Fibroblast of skin of abdomen (primary cell): ENCODE results near the gene CD160. TPM values are rescaled to one million over a fixed set of nuclear protein-coding genes. Genes with fewer than 3 reads are reported as not detected.
A peak's percentile ranks its signal among the peaks of the same experiment; 100 is the strongest.
"Not testable (repeated sequence)": the region's sequence is repeated elsewhere in the genome, so short reads cannot be mapped to it uniquely, and the experiment has no call there.

Experiments used
- DNase-seq: peaks from one replicate; pipeline ENCODE4 v3.0.0-alpha.2; 2013
- polyA plus RNA-seq, 2 experiments: library from polyadenylated mRNA; unstranded; fragments of 120-200 nt; gene quantifications; one replicate each; pipeline ENCODE4 v1.2.1, GENCODE V29; 2013; ENCODE audit not compliant: insufficient read length in 2 of 2

CD160 gene
- 0.08 TPM for polyA plus RNA-seq (2013, experiment 1 of 2; ENCODE audit: insufficient read length)
- 0.17 TPM for polyA plus RNA-seq (2013, experiment 2 of 2; ENCODE audit: insufficient read length)

- DNase-seq, result no peak
Measured at GRCh38 chr1:145719230-145720079, at the start of gene CD160. TSS of gene CD160 (plus strand) at chr1:145719499. CDS start at chr1:145728328, 8,829 bp downstream.

- DNase-seq, result not testable (repeated sequence)
Measured at GRCh38 chr1:145670995-145671745, 48.1 kb upstream of the CD160 start.

- DNase-seq, result not testable (repeated sequence)
Measured at GRCh38 chr1:145673217-145673616, 46.1 kb upstream of the CD160 start.

GRCh38 chr1:145684858-145685257, 34.4 kb upstream of the CD160 start:
- not testable (repeated sequence) for DNase-seq

- not testable (repeated sequence) for DNase-seq
Measured at GRCh38 chr1:145686078-145686477, 33.2 kb upstream of the CD160 start.

GRCh38 chr1:145688328-145688727, 31.0 kb upstream of the CD160 start:
- no peak for DNase-seq

GRCh38 chr1:145688924-145689323, 30.4 kb upstream of the CD160 start:
- DNase-seq, result no peak

- no peak for DNase-seq
Measured at GRCh38 chr1:145689922-145690321, 29.4 kb upstream of the CD160 start.

- DNase-seq, result peak; percentile 83
Measured at GRCh38 chr1:145690587-145691558, 28.4 kb upstream of the CD160 start.

GRCh38 chr1:145692785-145693443, 26.4 kb upstream of the CD160 start:
- DNase-seq, result no peak

GRCh38 chr1:145695821-145696629, 23.3 kb upstream of the CD160 start:
- DNase-seq, result no peak

- no peak for DNase-seq
Measured at GRCh38 chr1:145696630-145696960, 22.7 kb upstream of the CD160 start.

- no peak for DNase-seq
Measured at GRCh38 chr1:145701306-145701862, 17.9 kb upstream of the CD160 start.

GRCh38 chr1:145702052-145702451, 17.2 kb upstream of the CD160 start:
- DNase-seq, result no peak

GRCh38 chr1:145702826-145703225, 16.5 kb upstream of the CD160 start:
- DNase-seq, result no peak

- DNase-seq, result no peak
Measured at GRCh38 chr1:145705622-145706021, 13.7 kb upstream of the CD160 start.

GRCh38 chr1:145706086-145706664, 13.1 kb upstream of the CD160 start:
- no peak for DNase-seq

- DNase-seq, result no peak
Measured at GRCh38 chr1:145707183-145707867, 12.0 kb upstream of the CD160 start, which contains the start of gene PDZK1. TSS of gene PDZK1 (minus strand) at chr1:145707368. CDS start at chr1:145688021, 19,347 bp downstream.

- DNase-seq, result no peak
Measured at GRCh38 chr1:145708063-145708462, 11.2 kb upstream of the CD160 start.
